OCI-LY1 (cell line): ENCODE data around the gene MAP3K7.

Experiments used
- H2AFZ ChIP-seq: fragments of 200-600 bp; sonication (generic), shearing (Covaris generic); 2 replicates; pipeline ENCODE4 v1.6.0; 2014; ENCODE audit warnings: antibody characterized with exemption, mild to moderate bottlenecking, low read length
- H3F3A ChIP-seq: fragments of 200-600 bp; sonication (generic), shearing (Covaris generic); 2 replicates; pipeline ENCODE4 v1.6.0; 2014; ENCODE audit warnings: mild to moderate bottlenecking, antibody characterized with exemption, low read length, moderate library complexity; ENCODE audit not compliant: insufficient read depth
- H3K27ac ChIP-seq: fragments of 200-600 bp; sonication (generic); 2 replicates; pipeline ENCODE4 v1.5.1; 2014; ENCODE audit warnings: low read length, mixed run types, mild to moderate bottlenecking, low read depth; ENCODE audit not compliant: poor library complexity, severe bottlenecking
- H3K27me3 ChIP-seq: fragments of 200-600 bp; sonication (generic); 2 replicates; pipeline ENCODE4 v1.6.0; 2014; ENCODE audit warnings: antibody characterized with exemption, mild to moderate bottlenecking, low read length, moderate library complexity; ENCODE audit not compliant: insufficient read depth
- H3K36me3 ChIP-seq: fragments of 200-600 bp; sonication (generic); 2 replicates; pipeline ENCODE4 v1.6.1; 2014; ENCODE audit warnings: mild to moderate bottlenecking, antibody characterized with exemption, low read length, moderate library complexity, mixed read lengths; ENCODE audit not compliant: insufficient read depth
- H3K4me1 ChIP-seq: fragments of 200-600 bp; sonication (generic); 2 replicates; pipeline ENCODE4 v1.5.1; 2014; ENCODE audit warnings: mild to moderate bottlenecking, low read length, moderate library complexity; ENCODE audit not compliant: insufficient read depth, severe bottlenecking
- H3K4me2 ChIP-seq: fragments of 200-600 bp; sonication (generic), shearing (Covaris generic); 2 replicates; pipeline ENCODE4 v1.6.1; 2014; ENCODE audit warnings: low read length
- H3K4me3 ChIP-seq: fragments of 200-600 bp; sonication (generic); 2 replicates; pipeline ENCODE4 v1.5.1; 2014; ENCODE audit warnings: low read length, low read depth, mild to moderate bottlenecking, mixed read lengths; ENCODE audit not compliant: poor library complexity, severe bottlenecking
- H3K79me2 ChIP-seq: fragments of 200-600 bp; shearing (Covaris generic); 2 replicates; pipeline ENCODE4 v1.6.1; 2016; ENCODE audit warnings: mixed run types, low read length, mixed read lengths; ENCODE audit not compliant: insufficient read depth
- H3K9ac ChIP-seq: fragments of 200-600 bp; sonication (generic), shearing (Covaris generic); 2 replicates; pipeline ENCODE4 v1.6.1; 2014; ENCODE audit warnings: mild to moderate bottlenecking, low read length, mixed read lengths
- H3K9me2 ChIP-seq: fragments of 200-600 bp; sonication (generic), shearing (Covaris generic); 2 replicates; pipeline ENCODE4 v1.6.1; 2014; ENCODE audit warnings: low read depth, mild to moderate bottlenecking, low read length, mixed read lengths
- H3K9me3 ChIP-seq: fragments of 200-600 bp; shearing (Covaris generic); 2 replicates; pipeline ENCODE4 v1.6.1; 2014; ENCODE audit warnings: low read length, mixed read lengths
- H4K20me1 ChIP-seq: fragments of 200-600 bp; sonication (generic), shearing (Covaris generic); 2 replicates; pipeline ENCODE4 v1.6.0; 2016; ENCODE audit warnings: mild to moderate bottlenecking, low read length; ENCODE audit not compliant: insufficient read depth
- CTCF ChIP-seq: fragments of 200-600 bp; sonication (generic), shearing (Covaris generic); IDR thresholded peaks from 2 replicates; pipeline ENCODE4 v1.5.1; 2017; ENCODE audit warnings: mild to moderate bottlenecking, antibody characterized with exemption, low read length, moderate library complexity, mixed read lengths
- EZH2 ChIP-seq: fragments of 200-600 bp; sonication (generic), shearing (Covaris generic); IDR thresholded peaks from 2 replicates; pipeline ENCODE4 v1.8.0; 2017; ENCODE audit warnings: borderline replicate concordance, mixed run types, mild to moderate bottlenecking, antibody characterized with exemption, low read length, moderate library complexity, mixed read lengths

Gene MAP3K7

GRCh38 chr6:90464507-90464906 is 122.4 kb downstream of the MAP3K7 start:
- Histone ChIP-seq H3K4me2 (no peak overlapping the region), H3K4me1 (peaks cover 48% of the 10 kb centered on the region), H3K36me3 (no peaks in the 10 kb centered on the region), H3K9ac (no peak overlapping the region), H3K9me2 (no peaks in the 10 kb centered on the region), H3K27me3 (no peaks in the 10 kb centered on the region), H3K9me3 (no peaks in the 10 kb centered on the region), H3K79me2 (no peaks in the 10 kb centered on the region), H3K27ac (no peak overlapping the region), H3F3A (no peaks in the 10 kb centered on the region), H4K20me1 (no peaks in the 10 kb centered on the region), H2AFZ (no peak overlapping the region), H3K4me3 (no peak overlapping the region)
- TF ChIP-seq EZH2, result no peak
- no peak for TF ChIP-seq CTCF

- Histone ChIP-seq H3F3A (no peaks in the 10 kb centered on the region), H2AFZ (peak overlapping the region; percentile 30; the same call in 1 of the 2 replicates), H3K4me1 (peaks cover 55% of the 10 kb centered on the region), H3K9me2 (no peaks in the 10 kb centered on the region), H3K27ac (peak overlapping the region; percentile 18), H3K27me3 (no peaks in the 10 kb centered on the region), H3K79me2 (no peaks in the 10 kb centered on the region), H3K36me3 (no peaks in the 10 kb centered on the region), H3K4me2 (0 out of 2 replicates have a peak overlapping the region, but pooled peaks have one; percentile 6), H3K9me3 (no peaks in the 10 kb centered on the region), H3K9ac (no peak overlapping the region), H3K4me3 (no peak overlapping the region), H4K20me1 (no peaks in the 10 kb centered on the region)
- TF ChIP-seq CTCF (no peak), EZH2 (no peak)
Measured at GRCh38 chr6:90463874-90464273, 123.0 kb downstream of the MAP3K7 start.
